Activated T-helper 1 cell treated with anti-CD3 and anti-CD28 coated beads, Interleukin-2, amount 50 U/mL, for 16 hours (primary cell): ENCODE results near the gene RHOT2.
"Not testable (repeated sequence)": the region's sequence is repeated elsewhere in the genome, so short reads cannot be mapped to it uniquely, and the experiment has no call there.

Source experiments
- DNase-seq, 2 donors: peaks; one replicate each; pipeline ENCODE4 v3.0.0-alpha.2; 2020; ENCODE audit warnings: low read depth in 1 of 2, low spot score in 1 of 2

The RHOT2 gene

DNA sequence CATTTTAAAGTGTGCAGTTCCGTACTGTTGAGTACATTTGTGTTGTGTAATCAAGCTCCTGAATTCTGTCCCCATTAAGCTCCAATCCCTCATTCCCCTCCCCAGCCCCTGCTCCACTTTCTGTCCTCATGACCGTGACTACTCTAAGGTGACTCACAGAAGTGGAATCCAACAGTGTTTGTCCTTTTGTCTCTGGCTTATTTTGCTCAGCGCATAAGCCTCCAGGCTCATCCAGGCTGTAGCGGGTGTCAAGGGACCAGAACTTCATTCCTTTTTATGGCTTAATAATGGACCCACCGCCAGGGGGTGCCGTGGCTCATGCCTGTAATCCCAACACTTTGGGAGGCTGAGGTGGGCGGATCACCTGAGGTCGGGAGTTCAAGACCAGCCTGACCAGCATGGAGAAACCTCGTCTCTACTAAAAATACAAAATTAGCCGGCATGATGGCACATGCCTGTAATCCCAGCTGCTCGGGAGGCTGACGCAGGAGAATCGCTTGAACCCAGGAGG is 44.9 kb downstream of the RHOT2 start:
- not testable (repeated sequence) for DNase-seq

DNA sequence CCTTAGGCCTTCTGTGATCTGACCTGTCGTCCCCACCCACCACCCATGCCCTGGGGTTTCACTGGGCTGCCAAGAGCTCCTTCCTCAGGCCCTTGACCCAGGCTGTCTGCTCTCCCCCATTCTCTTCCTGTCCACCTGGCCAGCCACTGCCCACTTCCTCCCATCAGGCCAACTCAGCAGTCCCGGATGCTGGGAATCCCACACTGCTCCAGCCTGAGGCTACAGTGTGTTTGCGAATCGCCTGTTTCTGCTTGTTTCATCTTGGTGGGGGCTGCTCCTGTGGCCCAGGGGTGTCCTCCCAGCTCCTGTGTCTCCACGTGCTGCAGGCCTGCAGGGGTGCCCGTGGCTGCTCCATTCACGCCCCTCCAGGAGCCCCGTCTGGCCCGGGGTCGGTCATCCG is 46.1 kb downstream of the RHOT2 start:
- DNase-seq: no peak

DNA sequence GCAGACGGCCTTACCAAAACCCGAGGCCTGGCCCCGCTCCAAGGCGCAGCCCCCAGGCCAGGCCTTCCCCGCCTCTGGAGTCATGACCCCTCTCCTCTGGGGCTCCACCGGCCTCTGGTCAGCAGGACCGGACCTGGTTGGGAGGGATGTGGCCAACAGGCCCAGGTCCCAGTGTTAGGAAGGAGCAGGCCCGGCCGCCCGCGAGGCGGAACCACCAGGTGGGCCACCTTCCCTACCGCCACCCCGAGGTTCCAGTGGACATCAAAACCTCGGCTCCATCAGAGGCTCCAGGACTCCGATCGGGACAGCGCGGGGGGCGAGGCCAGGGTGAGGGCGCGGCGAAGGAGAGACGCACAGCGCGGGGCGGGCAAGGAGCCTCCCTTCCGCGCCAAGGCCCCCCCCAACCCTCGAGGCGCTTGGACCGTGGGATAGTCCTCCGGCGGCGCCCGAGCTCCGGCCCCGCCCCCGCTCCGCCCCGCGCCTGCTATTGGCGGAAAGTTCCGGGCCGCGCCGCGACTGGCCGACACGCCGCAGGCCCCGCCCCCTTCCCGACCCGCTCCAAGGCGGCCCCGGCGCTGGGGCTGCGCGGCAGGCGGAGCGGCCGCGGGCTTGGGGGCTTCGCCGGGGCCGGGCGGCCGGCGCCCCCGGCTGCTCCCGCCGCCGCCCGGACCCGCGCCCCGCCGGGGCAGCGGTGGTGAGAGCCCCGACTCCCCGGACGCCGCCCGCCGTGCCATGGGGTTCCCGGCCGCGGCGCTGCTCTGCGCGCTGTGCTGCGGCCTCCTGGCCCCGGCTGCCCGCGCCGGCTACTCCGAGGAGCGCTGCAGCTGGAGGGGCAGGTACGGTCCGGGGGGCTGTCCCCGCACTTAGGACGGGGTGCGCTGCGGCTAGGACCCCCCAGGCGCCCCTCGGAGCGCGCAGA is 46.9 kb downstream of the RHOT2 start, which contains the start of gene METRN:
METRN (plus strand) TSS at position 561 of the 919 bp plus-strand sequence; CDS start at position 733, 172 bp downstream.
- peak; percentile 79 to 84 for DNase-seq

DNA sequence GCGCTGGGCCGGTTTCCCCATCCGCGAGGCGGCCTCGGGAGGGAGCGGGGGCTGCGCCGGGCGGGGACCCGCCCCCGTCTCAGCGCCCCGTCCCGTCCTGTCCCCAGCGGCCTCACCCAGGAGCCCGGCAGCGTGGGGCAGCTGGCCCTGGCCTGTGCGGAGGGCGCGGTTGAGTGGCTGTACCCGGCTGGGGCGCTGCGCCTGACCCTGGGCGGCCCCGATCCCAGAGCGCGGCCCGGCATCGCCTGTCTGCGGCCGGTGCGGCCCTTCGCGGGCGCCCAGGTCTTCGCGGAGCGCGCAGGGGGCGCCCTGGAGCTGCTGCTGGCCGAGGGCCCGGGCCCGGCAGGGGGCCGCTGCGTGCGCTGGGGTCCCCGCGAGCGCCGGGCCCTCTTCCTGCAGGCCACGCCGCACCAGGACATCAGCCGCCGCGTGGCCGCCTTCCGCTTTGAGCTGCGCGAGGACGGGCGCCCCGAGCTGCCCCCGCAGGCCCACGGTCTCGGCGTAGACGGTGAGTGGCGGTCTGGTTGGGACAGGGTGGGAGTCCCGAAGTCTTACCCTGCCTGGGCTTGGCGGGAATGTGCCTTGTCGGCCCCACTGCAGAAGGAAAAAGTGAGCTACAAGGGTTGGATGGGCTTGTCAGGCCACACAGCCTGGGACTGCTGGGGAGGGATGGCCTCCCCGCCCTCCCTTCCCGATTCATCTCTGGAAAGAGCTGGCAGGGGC is 47.7 kb downstream of the RHOT2 start:
- no peak for DNase-seq

DNA sequence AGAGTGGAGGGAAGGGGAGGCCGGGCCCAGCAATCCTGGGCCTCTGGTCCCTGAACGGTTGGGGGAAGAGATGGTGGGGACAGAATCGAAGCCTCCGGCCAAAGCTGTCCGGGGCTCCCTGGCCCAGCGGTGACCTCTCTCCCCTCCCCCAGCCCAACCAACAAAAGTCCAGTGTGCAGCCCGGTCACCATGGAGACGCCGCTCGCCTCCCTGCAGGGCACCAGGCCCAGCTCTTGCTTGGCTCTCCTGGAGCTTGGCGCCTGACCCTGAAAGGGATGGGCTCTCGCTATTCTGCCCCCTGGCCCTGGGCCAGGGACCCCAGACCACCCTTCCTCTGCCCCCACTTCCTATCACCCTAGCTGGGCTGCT is 48.3 kb downstream of the RHOT2 start:
- DNase-seq: no peak

DNA sequence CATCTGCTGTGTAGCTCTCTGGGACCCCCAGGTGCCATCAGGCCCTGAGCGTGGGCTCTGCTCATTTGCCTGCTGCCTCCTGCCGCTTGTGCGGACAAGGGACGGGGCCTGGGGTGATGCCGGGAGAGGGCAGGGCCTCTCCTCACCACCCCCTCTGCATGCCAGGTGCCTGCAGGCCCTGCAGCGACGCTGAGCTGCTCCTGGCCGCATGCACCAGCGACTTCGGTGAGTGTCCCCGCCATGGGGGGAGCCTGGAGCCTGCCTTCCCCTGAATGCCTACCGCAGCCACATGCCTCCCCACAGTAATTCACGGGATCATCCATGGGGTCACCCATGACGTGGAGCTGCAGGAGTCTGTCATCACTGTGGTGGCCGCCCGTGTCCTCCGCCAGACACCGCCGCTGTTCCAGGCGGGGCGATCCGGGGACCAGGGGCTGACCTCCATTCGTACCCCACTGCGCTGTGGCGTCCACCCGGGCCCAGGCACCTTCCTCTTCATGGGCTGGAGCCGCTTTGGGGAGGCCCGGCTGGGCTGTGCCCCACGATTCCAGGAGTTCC is 48.9 kb downstream of the RHOT2 start:
- no peak for DNase-seq

DNA sequence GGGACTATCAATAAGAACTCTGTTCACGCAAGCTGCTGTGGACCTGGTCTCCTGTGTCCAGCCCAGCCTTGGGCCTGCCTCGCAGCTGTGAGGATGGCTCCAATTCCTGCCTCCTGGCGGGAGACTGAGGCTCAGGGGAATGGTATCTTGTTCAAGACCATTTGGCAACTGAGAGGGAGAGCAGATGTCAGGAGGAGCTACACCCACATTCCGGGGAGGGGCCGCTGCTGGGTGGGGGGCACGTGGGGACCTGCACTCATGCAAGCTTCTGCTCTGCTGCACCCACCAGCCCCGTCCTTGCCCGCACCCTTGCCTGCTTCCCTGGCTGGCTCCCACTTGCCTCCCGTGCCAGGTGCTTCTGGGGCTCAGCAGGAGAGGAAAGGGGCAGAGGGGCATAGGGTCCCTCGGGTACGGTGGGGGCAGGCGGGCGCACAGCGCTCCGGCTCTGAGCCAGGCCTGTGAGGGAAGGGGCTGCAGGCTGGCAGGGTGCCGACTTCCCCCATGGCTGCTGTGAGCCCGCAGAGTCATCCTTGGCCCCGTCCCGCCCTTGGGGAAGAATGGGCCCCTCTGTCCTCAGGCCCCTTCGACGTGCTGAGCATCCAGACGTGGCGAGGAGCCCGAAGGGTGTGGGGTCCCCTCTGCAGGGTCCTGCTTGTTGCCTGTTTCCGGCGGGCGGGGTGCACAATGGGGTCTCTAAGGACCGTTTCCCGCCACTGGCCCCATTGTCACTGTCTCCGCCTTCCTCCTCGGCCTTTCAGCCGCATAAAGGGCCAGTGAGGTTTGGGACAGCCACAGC is 49.7 kb downstream of the RHOT2 start:
- DNase-seq: no peak

DNA sequence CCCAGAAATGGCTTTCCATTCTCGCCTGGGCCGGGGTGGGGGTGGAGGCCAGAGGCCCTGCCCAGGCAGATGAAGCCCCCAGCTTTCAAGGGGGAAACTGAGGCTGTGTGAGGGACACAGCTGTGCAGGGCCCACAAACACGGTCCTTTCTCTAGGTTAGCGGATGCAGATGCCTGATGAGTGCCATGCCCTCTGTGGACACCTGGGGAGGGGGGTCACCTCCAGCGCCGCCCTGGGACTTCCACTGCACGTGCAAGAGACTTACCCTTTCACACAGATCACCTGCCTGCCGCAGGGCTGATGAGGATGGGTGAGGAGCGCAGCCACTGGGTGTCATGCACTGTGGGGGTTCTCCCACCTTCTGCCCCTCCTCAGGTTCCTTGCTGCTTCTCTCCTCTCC is 50.5 kb downstream of the RHOT2 start:
- no peak for DNase-seq

DNA sequence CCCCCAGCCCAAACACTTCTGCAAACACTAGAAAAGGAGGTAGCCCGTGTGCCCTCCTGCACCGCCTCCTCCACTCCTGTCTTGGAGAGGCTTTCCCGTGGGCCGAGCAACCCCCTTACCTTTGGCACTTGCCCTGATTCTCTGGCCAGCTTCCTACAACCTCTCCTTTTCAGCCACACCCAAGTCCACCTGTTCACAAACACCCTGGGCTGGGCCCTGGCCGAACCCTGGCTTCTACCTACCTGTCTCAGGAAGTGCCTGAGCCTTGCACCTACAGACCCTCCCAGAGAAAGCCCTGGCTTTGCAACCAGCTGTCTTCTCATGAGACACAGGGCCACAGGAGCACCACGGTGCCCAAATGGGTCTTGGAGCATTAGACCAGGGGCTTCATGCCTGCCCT is 51.0 kb downstream of the RHOT2 start:
- no peak for DNase-seq

DNA sequence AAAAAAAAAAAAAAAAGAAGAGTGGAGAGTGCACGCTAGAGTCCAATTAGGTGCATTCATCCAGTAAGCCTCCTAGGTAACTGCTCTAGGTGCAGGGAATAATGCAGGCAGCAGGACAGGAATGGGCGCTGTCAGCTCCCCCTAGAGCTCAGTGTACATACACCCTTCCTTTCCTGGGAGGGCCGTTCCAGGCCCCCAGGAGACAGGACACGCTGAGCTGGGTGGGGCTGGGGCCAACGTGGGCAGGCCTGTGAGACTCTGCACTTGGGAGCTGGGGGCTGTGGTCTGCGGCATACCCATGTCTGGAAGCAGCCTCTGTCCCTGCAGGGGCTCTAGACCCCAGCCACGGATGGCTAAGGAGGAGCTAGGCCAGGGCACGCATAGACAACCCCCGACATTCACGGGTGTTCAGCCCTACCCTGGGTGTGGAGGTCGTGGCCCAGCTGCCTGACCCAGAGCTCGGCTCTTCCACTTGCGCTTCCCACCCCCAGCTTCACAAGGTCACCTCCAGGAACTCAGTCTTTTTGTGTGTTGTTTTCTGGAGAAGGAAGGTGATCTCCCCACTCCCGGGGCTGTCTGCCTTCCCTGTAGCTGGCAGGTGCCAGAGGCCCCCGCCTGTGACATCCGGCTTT is 52.0 kb downstream of the RHOT2 start:
- DNase-seq: no peak

DNA sequence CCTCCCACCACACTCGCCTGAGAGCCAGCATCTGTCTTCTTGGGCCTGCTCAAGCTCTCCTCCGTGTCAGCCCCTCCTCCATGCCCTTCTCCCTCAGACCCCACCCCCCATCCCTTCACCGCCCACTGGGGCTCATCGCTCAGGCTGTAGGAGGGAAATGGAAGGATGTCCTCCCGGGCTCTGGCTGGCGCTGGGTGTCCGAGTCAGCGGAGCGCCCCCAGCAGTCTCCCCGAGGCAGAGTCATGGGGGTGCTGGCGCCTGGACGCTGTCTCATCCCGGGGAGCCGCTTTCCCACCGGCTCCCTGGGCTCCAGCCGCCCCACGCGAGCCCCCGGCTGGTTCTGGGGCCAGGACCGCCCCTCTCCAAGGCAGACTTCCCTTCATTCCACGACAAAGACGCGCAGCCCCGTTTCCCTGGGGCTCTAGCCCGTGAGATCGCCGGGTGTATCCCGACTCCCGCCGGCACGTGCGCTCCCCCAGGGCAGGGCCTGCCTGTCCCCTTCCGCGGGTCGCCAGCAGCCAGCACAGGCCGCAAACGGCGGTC is 52.6 kb downstream of the RHOT2 start:
- DNase-seq: no peak

DNA sequence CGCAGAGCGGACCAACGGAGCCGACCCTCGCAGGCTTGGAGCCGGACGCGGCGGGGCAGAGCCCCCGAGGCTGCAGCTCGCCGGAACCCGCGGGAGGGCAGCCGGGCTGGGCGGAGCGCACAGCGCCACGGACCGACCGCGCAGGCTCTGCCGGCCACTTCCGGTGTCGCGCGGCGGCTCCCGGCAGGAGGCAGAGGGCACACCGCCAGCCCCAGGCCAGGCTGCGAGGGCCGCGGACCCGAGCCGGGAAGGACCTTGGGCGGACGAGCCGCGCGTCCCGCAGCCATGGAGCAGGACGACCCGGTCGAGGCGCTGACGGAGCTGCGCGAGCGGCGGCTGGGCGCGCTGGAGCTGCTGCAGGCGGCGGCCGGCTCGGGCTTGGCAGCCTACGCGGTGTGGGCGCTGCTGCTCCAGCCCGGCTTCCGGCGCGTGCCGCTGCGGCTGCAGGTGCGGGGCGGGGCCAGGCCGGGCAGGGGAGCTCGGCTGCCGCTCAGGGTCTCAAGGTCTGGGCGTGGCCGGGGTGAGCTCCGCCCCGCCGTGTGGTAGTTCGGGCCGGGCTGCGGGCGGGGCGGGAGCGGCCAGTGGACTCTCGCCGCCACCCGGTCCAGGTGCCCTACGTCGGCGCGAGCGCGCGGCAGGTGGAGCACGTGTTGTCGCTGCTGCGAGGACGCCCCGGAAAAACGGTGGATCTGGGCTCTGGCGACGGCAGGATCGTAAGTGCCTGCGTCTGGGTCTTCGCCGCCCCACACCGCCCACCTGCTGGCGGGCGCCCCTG is 53.2 kb downstream of the RHOT2 start, which contains the start of gene ANTKMT:
ANTKMT (plus strand) TSS at position 157 of the 775 bp plus-strand sequence; CDS start at position 286, 129 bp downstream.
- peak; percentile 26 to 68 for DNase-seq

DNA sequence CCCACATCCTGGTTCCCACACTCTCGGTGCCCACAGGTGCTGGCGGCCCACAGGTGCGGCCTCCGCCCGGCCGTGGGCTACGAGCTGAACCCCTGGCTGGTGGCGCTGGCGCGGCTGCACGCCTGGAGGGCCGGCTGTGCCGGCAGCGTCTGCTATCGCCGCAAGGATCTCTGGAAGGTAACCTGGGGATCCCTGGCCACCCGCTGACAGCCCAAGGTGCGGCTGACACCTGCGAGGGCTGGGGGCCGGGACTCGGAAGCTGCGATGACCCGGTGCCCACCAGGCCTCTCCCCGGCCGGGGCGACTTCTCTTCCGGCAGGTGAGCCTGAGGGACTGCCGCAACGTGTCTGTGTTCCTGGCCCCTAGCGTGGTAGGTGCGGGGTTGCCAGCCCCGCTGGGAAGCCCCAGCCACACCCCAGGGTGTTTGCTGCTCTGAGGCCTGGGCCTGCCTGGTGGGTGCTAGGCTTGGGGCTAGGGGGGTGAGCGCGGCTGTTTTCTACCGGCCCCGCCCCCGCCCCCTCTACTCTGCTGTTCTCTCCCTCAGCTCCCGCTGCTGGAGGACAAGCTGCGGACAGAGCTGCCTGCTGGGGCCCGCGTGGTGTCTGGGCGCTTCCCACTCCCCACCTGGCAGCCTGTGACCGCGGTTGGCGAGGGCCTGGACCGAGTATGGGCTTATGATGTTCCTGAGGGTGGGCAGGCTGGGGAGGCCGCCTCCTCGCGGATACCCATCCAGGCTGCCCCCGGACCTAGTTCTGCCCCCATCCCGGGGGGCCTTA is 54.0 kb downstream of the RHOT2 start:
- DNase-seq: no peak

DNA sequence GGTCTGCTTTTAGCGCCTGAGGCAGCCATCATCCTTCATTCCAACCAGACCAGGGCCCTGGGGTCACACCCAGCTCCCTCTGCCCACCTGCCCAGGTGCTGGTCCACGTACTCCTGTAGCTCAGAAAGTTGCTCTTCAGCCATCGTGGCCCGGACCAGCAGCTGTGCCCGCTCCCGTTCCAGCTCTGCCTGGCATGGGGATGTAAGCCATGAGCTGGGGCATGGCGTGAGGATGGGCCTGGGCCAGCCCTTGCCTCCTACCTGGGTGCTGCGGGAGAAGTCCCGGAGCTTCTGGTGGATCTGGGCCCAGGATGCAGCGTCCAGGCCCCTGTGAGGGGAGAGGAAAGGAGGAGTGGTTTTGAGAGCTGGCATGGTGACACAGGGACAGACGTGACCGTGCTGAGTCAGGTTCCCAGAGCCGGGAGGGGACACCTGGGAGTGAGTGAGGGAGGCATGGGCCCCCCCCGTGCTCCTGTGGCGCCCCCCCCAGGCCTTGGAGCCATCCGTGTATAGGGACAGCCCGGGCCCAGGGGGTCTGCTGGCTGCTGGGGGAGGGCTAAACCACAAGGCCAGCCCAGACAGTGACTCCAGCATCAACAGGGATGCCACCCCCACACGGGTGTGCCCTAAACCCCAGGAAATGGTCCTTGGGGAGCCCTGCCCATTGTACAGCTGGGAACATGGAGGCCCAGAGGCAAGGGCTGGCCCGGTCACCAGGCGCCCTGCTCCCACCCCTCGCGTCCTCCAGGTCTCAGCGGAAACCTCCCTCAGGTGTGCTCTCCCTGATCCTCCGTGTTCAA is 55.1 kb downstream of the RHOT2 start:
- no peak for DNase-seq

DNA sequence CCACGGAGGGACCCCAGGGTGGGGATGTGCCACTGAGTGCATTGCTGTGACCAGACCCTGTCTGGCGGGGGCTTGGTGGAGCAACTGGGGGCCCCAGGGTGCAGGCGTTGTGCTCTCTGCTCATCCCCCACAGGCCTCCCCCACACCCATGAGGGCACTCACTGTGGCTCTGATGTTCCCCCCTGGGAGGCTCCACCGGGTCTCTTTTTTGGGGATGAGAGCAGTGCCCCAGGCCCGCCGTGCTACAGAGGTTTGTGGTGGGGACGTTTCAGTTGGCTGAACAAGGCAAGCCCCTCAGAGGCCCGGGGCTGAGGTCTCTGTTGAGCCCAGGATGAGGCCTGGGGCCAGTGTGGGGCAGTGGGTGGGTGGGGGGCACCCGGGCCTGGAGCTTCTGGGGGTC is 55.8 kb downstream of the RHOT2 start:
- no peak for DNase-seq
